Osteoblast (primary cell): ENCODE data around the gene ZNF35. TPM values are rescaled to one million over a fixed set of nuclear protein-coding genes. Genes with fewer than 3 reads are reported as not detected.

Source experiments
- DNase-seq: peaks from one replicate; pipeline ENCODE4 v3.0.0; 2011; ENCODE audit warnings: low spot score, mixed read lengths; ENCODE audit not compliant: insufficient read length; ENCODE audit errors: missing footprints
- H2AFZ ChIP-seq: 2 replicates; pipeline ENCODE4 v1.6.0; 2011; ENCODE audit warnings: mild to moderate bottlenecking, low read length
- H3K27ac ChIP-seq: 2 replicates; pipeline ENCODE4 v1.5.1; 2011; ENCODE audit warnings: mild to moderate bottlenecking, low read depth, low read length, moderate library complexity
- H3K27me3 ChIP-seq: 2 replicates; pipeline ENCODE4 v1.6.0; 2012; ENCODE audit warnings: mild to moderate bottlenecking, control low read depth, inconsistent platforms, low read length, moderate library complexity; ENCODE audit not compliant: insufficient read depth
- H3K36me3 ChIP-seq: 2 replicates; pipeline ENCODE4 v1.5.1; 2011; ENCODE audit warnings: mild to moderate bottlenecking, low read length, control low read depth, moderate library complexity; ENCODE audit not compliant: insufficient read depth
- H3K4me1 ChIP-seq: 2 replicates; pipeline ENCODE4 v1.5.1; 2011; ENCODE audit warnings: mild to moderate bottlenecking, low read length, control low read depth, moderate library complexity; ENCODE audit not compliant: insufficient read depth
- H3K4me2 ChIP-seq: 2 replicates; pipeline ENCODE4 v1.6.0; 2011; ENCODE audit warnings: mild to moderate bottlenecking, low read length; ENCODE audit not compliant: insufficient read depth
- H3K4me3 ChIP-seq: fragments of 200-600 bp; sonication (generic); 3 replicates; pipeline ENCODE4 v1.5.1; 2012; ENCODE audit warnings: mild to moderate bottlenecking, low read length, inconsistent platforms; ENCODE audit not compliant: insufficient read depth
- H3K79me2 ChIP-seq: 2 replicates; pipeline ENCODE4 v1.6.0; 2012; ENCODE audit warnings: mild to moderate bottlenecking, low read length, control low read depth, inconsistent platforms; ENCODE audit not compliant: insufficient read depth
- H3K9me3 ChIP-seq: 2 replicates; pipeline ENCODE4 v1.5.1; 2011; ENCODE audit warnings: low read depth, low read length, control low read depth
- H4K20me1 ChIP-seq: 2 replicates; pipeline ENCODE4 v1.6.0; 2012; ENCODE audit warnings: mild to moderate bottlenecking, low read length, control low read depth; ENCODE audit not compliant: insufficient read depth
- total RNA-seq: library from RNA; depleted of rRNA; stranded (reverse); fragments of >200 nt; gene quantifications from 2 replicates; pipeline ENCODE4 v1.2.3, GENCODE V29; 2012
- TF ChIP-seq, protein P1 (sequence below): IDR thresholded peaks from 2 replicates; pipeline ENCODE4 v1.5.1; 2011; ENCODE audit warnings: mild to moderate bottlenecking, low read depth, low read length, moderate library complexity; ENCODE audit errors: extremely low read depth

Gene ZNF35
- total RNA-seq, 1 donor, result 16.3 TPM

DNA sequence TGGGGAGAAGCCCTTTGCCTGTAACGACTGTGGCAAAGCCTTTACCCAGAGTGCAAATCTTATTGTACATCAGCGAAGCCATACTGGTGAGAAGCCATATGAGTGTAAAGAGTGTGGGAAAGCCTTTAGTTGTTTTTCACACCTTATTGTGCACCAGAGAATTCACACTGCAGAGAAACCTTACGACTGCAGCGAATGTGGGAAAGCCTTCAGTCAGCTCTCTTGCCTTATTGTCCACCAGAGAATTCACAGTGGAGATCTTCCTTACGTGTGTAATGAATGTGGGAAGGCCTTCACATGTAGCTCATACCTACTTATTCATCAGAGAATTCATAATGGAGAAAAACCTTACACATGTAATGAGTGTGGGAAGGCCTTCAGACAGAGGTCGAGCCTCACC lies 10.9 kb downstream of the ZNF35 start:
- H3K4me3 ChIP-seq, result no peak overlapping the region
- H3K9me3 ChIP-seq, result peaks cover 41% of the 10 kb centered on the region
- TF ChIP-seq, protein P1, sequence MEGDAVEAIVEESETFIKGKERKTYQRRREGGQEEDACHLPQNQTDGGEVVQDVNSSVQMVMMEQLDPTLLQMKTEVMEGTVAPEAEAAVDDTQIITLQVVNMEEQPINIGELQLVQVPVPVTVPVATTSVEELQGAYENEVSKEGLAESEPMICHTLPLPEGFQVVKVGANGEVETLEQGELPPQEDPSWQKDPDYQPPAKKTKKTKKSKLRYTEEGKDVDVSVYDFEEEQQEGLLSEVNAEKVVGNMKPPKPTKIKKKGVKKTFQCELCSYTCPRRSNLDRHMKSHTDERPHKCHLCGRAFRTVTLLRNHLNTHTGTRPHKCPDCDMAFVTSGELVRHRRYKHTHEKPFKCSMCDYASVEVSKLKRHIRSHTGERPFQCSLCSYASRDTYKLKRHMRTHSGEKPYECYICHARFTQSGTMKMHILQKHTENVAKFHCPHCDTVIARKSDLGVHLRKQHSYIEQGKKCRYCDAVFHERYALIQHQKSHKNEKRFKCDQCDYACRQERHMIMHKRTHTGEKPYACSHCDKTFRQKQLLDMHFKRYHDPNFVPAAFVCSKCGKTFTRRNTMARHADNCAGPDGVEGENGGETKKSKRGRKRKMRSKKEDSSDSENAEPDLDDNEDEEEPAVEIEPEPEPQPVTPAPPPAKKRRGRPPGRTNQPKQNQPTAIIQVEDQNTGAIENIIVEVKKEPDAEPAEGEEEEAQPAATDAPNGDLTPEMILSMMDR, result no peak
- no peak for DNase-seq
- H3K79me2 ChIP-seq, result peaks cover 2% of the 10 kb centered on the region
- H4K20me1 ChIP-seq, result no peaks in the 10 kb centered on the region
- no peaks in the 10 kb centered on the region for H3K4me1 ChIP-seq
- no peak overlapping the region for H3K4me2 ChIP-seq
- H3K36me3 ChIP-seq, result peaks cover 66% of the 10 kb centered on the region
- no peak overlapping the region for H3K27ac ChIP-seq
- H3K27me3 ChIP-seq, result no peaks in the 10 kb centered on the region
- no peak overlapping the region for H2AFZ ChIP-seq

DNA sequence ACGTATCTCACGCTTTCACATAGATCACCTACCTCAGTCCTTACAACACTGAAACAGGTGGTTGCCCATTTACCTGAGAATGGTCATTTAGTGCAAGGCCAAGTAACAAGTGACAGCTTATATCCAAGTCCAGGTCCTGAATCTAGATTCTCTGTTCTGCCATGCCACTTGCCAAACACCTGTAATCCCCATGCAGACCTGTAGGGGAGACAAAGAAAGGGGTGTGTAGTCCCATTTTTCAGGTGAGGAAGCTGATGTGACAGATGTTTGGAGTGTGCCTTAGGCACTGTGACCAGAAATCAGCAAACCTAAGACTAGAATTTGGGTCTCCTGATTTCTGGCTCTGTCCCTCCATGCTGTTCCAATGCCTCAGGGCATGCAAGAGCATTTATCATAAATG lies 12.7 kb downstream of the ZNF35 start:
- H3K36me3 ChIP-seq, result peaks cover 52% of the 10 kb centered on the region
- no peak overlapping the region for H3K4me2 ChIP-seq
- H3K4me1 ChIP-seq, result no peaks in the 10 kb centered on the region
- TF ChIP-seq, protein P1, result no peak
- no peak overlapping the region for H3K4me3 ChIP-seq
- peaks cover 41% of the 10 kb centered on the region for H3K9me3 ChIP-seq
- H3K79me2 ChIP-seq, result no peaks in the 10 kb centered on the region
- H3K27me3 ChIP-seq, result no peaks in the 10 kb centered on the region
- H3K27ac ChIP-seq, result no peak overlapping the region
- no peaks in the 10 kb centered on the region for H4K20me1 ChIP-seq
- H2AFZ ChIP-seq, result no peak overlapping the region
- no peak for DNase-seq

DNA sequence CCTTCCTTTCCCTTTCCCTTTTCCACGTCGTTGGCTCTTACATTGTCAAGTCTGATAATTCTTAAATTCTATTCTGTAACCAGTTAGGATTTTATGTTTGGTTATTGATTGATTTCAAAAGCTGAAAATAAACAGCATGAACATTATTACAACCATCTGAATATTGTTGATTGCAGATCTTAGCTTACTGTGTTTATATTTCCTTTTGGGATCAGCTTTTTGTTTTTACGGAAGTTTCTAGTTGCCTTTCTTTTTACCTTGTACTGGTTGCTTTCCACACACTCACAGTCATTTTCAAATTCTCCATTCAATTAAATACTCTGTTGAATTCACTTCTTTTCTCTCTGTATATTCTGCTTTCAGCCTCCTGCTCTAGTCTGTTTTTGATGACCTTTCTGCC lies 16.6 kb downstream of the ZNF35 start:
- Histone ChIP-seq H3K4me2 (no peak overlapping the region), H3K9me3 (peaks cover 8% of the 10 kb centered on the region), H2AFZ (no peak overlapping the region), H3K27me3 (no peaks in the 10 kb centered on the region), H3K36me3 (peaks cover 14% of the 10 kb centered on the region), H3K4me3 (no peak overlapping the region), H4K20me1 (no peaks in the 10 kb centered on the region), H3K4me1 (no peaks in the 10 kb centered on the region), H3K27ac (no peak overlapping the region), H3K79me2 (no peaks in the 10 kb centered on the region)
- no peak for DNase-seq
- TF ChIP-seq, protein P1, result no peak

DNA sequence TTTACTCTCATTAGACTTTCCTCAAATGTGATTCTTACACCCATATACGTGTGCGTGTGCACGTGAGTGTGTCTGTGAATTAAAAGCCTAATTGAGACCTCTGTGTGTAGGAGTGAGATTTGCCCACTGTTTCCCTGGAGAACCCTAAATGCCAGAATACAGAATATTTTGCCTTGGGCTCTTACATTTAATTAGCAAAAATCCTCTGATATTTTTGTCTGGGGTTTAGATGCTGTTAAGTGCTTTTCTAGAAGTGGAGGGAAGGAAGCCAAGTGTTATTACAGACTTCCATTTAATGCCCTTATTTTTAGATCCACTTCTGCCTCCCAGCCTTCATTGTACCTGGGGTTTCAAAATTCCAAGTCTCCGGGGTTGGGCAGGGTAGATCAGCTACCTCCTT lies 17.8 kb downstream of the ZNF35 start:
- no peaks in the 10 kb centered on the region for H3K27me3 ChIP-seq
- H3K4me1 ChIP-seq, result no peaks in the 10 kb centered on the region
- DNase-seq, result no peak
- no peaks in the 10 kb centered on the region for H3K9me3 ChIP-seq
- H3K4me2 ChIP-seq, result no peak overlapping the region
- H3K4me3 ChIP-seq, result no peak overlapping the region
- H4K20me1 ChIP-seq, result no peaks in the 10 kb centered on the region
- TF ChIP-seq, protein P1, result no peak
- no peak overlapping the region for H2AFZ ChIP-seq
- H3K36me3 ChIP-seq, result peaks cover 2% of the 10 kb centered on the region
- no peaks in the 10 kb centered on the region for H3K79me2 ChIP-seq
- H3K27ac ChIP-seq, result no peak overlapping the region
